NCI-H345 (cell line): ENCODE measurements around the gene TANGO2.
"Not testable (repeated sequence)": the region's sequence is repeated elsewhere in the genome, so short reads cannot be mapped to it uniquely, and the experiment has no call there.

Experiments
- DNase-seq: peaks from one replicate; lab custom pipeline; 2025; lab: John Stamatoyannopoulos, UW

TANGO2 gene

GRCh38 chr22:20064545-20065262 is 43.8 kb downstream of the TANGO2 start:
- DNase-seq = no peak

GRCh38 chr22:20065896-20066616 is 45.1 kb downstream of the TANGO2 start:
- DNase-seq = no peak

- no peak for DNase-seq
Observed at GRCh38 chr22:20066617-20067383, 45.9 kb downstream of the TANGO2 start.

- not testable (repeated sequence) for DNase-seq
Observed at GRCh38 chr22:20067384-20067682, 46.4 kb downstream of the TANGO2 start.

GRCh38 chr22:20068640-20069039 is 47.7 kb downstream of the TANGO2 start:
- no peak for DNase-seq

GRCh38 chr22:20069331-20070042 is 48.6 kb downstream of the TANGO2 start:
- no peak for DNase-seq

GRCh38 chr22:20071524-20071972 is 50.6 kb downstream of the TANGO2 start:
- DNase-seq = no peak

GRCh38 chr22:20076627-20077172 is 55.8 kb downstream of the TANGO2 start:
- no peak for DNase-seq

- peak; percentile 92 for DNase-seq
Observed at GRCh38 chr22:20079745-20080444, 59.0 kb downstream of the TANGO2 start, which contains the start of gene DGCR8. DGCR8 (plus strand) TSS chr22:20080241; CDS start chr22:20085964, 5,723 bp downstream.

GRCh38 chr22:20080445-20080775 is 59.5 kb downstream of the TANGO2 start:
- peak; percentile 67 for DNase-seq

- DNase-seq = peak; percentile 2
Observed at GRCh38 chr22:20080776-20081654, 60.1 kb downstream of the TANGO2 start.

GRCh38 chr22:20083157-20083890 is 62.4 kb downstream of the TANGO2 start:
- DNase-seq = no peak

GRCh38 chr22:20083891-20084546 is 63.1 kb downstream of the TANGO2 start:
- no peak for DNase-seq

- no peak for DNase-seq
Observed at GRCh38 chr22:20084547-20085413, 63.9 kb downstream of the TANGO2 start.

- no peak for DNase-seq
Observed at GRCh38 chr22:20085651-20086050, 64.7 kb downstream of the TANGO2 start.

- no peak for DNase-seq
Observed at GRCh38 chr22:20086101-20086599, 65.2 kb downstream of the TANGO2 start.

GRCh38 chr22:20086763-20087162 is 65.9 kb downstream of the TANGO2 start:
- DNase-seq = no peak
